Adrenal gland (tissue), 5 donors: Measurements from ENCODE around the gene TBPL2.

ENCODE experiments used
- POLR2A ChIP-seq, 2 donors: fragments of 450-650 bp; IDR thresholded peaks; one replicate each; pipeline ENCODE4 v1.6.1; 2017; ENCODE audit warnings: antibody characterized with exemption in 2 of 2, mild to moderate bottlenecking in 2 of 2, moderate library complexity in 1 of 2
- TF ChIP-seq, protein P1 (sequence below), 6 experiments: fragments of 450-650 bp in 4 of 6; fragments of 200-600 bp in 2 of 6; sonication (generic) in 1 of 6; IDR thresholded peaks; 1 replicate in 5 of 6; 2 replicates in 1 of 6; pipeline versions ENCODE4 v1.5.1 to v1.8.0; 2016 to 2021; ENCODE audit warnings: antibody characterized with exemption in 6 of 6, mild to moderate bottlenecking in 2 of 6, moderate library complexity in 1 of 6
- donor health status: DM: no; HTN: no; CAD: no.

DNA sequence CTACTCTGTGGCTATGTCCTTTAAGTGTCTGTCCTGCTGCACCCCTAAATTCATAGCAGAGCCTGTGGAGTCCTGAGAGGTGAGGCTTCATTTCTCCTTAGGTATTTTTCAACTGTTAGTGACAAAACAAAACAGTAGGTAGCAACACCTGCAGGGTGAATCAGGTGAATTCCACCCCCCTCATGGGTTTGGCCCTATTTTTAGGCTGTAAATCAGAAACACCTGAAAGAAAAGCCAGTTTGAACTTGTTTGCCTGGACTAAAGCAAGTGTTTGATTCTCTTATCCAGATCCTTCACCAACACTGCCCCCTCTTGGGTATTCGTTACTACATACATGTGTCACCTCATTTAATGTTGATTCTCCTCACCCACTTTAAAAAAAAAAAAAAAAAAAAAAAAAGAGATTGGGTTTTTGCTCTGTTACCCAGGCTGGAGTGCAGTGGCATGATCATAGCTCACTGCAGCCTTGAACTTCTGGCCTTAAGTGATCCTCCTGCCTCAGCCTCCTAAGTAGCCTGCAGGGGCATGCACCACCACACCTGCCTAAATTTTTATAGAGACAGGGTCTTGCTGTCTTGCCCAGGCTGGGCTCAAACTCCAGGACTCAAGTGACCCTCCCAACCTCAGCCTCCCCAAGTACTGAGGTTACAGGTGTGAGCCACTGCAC is 10.3 kb downstream of the TBPL2 start:
- TF ChIP-seq, protein P1, sequence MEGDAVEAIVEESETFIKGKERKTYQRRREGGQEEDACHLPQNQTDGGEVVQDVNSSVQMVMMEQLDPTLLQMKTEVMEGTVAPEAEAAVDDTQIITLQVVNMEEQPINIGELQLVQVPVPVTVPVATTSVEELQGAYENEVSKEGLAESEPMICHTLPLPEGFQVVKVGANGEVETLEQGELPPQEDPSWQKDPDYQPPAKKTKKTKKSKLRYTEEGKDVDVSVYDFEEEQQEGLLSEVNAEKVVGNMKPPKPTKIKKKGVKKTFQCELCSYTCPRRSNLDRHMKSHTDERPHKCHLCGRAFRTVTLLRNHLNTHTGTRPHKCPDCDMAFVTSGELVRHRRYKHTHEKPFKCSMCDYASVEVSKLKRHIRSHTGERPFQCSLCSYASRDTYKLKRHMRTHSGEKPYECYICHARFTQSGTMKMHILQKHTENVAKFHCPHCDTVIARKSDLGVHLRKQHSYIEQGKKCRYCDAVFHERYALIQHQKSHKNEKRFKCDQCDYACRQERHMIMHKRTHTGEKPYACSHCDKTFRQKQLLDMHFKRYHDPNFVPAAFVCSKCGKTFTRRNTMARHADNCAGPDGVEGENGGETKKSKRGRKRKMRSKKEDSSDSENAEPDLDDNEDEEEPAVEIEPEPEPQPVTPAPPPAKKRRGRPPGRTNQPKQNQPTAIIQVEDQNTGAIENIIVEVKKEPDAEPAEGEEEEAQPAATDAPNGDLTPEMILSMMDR (IDR thresholded peaks at IDR 0.05): peak; percentile 27 to 48 (median 44)
- no peak for TF ChIP-seq POLR2A (IDR thresholded peaks at IDR 0.05)
